ENCODE measurements around the gene LY6G6D.

GRCh38 chr6:31752739-31753319 is 37.7 kb downstream of the LY6G6D start:
- TF ChIP-seq, protein P1, sequence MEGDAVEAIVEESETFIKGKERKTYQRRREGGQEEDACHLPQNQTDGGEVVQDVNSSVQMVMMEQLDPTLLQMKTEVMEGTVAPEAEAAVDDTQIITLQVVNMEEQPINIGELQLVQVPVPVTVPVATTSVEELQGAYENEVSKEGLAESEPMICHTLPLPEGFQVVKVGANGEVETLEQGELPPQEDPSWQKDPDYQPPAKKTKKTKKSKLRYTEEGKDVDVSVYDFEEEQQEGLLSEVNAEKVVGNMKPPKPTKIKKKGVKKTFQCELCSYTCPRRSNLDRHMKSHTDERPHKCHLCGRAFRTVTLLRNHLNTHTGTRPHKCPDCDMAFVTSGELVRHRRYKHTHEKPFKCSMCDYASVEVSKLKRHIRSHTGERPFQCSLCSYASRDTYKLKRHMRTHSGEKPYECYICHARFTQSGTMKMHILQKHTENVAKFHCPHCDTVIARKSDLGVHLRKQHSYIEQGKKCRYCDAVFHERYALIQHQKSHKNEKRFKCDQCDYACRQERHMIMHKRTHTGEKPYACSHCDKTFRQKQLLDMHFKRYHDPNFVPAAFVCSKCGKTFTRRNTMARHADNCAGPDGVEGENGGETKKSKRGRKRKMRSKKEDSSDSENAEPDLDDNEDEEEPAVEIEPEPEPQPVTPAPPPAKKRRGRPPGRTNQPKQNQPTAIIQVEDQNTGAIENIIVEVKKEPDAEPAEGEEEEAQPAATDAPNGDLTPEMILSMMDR (IDR thresholded peaks at IDR 0.05; ENCODE audit: low read length), result no peak
- TF ChIP-seq EZH2 (optimal IDR thresholded peaks at IDR 0.05; ENCODE audit: low read depth, low read length), result no peak
